PC-9 (cell line): ENCODE measurements around the gene ADAM30.

Experiments used
- CTCF ChIP-seq: fragments of 200-600 bp; sonication (generic); conservative IDR thresholded peaks from 2 replicates; pipeline ENCODE4 v1.6.1; 2017; ENCODE audit warnings: mixed run types, antibody characterized with exemption, mild to moderate bottlenecking, moderate library complexity
- EZH2 ChIP-seq: fragments of 200-600 bp; sonication (generic); IDR thresholded peaks from 2 replicates; pipeline ENCODE4 v1.8.0; 2017; ENCODE audit warnings: antibody characterized with exemption, low read depth

- TF ChIP-seq CTCF, result no peak
- TF ChIP-seq EZH2, result no peak
These were observed 34.8 kb downstream of the ADAM30 start for GRCh38 chr1:119861547-119861946.
